OCI-M1 (cell line): ENCODE data around the gene FKBP5.
A peak's percentile ranks its signal among the peaks of the same experiment; 100 is the strongest.
"Not testable (repeated sequence)": the region's sequence is repeated elsewhere in the genome, so short reads cannot be mapped to it uniquely, and the experiment has no call there.

Experiments used
- DNase-seq: peaks from one replicate; lab custom pipeline; 2025; lab: John Stamatoyannopoulos, UW

FKBP5 gene

DNA sequence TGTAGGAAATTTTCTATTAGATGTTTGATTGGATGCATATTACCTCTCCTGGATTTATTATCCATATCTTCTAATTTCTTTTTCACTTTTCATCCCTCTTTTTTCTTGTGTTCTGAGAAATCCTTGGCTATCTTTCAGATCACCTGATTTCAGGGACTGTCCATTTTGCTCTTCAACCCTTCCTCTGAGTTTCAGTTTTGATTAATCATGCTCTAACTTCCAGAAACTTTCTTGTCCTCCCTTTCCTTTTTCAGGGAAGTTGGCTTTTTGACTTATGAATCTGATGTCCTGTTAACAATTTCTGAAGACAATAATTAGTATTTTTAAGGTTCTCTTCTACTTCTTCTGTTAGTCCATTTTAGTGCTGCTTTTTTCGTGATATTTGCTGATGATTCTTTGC lies 79.1 kb downstream of the FKBP5 start:
- no peak for DNase-seq

DNA sequence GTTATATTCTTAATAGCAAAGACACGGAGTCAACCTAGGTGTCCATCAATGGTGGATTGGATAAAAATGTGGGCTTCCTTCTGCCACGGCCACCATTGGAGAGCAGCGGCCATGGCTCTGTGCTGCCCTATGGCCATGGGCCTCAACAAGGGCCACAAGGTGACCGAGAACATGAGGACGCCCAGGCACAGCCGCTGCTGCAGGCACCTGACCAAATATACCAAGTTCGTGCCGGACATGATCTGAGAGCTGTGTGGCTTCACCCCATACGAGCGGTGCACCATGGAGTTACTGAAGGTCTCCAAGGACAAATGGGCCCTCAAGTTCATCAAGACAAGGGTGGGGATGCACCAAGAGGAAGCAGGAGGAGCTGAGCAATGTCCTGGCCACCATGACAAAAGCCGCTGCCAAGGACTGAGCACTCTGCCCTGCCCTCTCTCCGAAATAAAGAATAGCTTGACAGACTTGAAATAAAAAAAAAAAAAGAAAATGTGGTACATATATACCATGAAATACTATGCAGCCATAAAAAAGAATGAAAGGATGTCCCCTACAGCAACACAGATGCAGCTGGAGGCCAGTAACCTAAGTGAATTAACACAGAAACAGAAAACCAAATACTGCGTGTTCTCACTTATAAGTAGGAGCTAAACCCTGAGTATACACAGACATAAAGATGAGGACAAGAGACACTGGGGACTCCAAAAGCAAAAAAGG lies 81.0 kb downstream of the FKBP5 start:
- DNase-seq: no peak

DNA sequence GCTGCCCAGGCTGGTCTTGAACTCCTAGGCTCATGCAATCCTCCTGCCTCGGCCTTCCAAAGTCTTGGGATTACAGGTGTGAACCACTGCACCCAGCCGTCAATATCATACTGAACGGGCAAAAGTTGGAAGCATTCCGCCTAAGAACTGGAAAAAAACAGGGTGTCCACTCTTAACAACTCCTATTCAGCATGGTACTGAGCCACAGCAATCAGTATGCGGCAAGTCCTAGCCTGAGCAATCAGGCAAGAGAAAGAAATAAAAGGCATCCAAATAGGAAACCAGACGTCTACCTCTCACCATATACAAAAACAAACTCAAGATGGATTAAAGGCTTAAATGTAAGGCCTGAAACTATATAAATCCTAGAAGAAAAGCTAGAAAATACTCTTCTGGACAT lies 83.1 kb downstream of the FKBP5 start:
- no peak for DNase-seq

DNA sequence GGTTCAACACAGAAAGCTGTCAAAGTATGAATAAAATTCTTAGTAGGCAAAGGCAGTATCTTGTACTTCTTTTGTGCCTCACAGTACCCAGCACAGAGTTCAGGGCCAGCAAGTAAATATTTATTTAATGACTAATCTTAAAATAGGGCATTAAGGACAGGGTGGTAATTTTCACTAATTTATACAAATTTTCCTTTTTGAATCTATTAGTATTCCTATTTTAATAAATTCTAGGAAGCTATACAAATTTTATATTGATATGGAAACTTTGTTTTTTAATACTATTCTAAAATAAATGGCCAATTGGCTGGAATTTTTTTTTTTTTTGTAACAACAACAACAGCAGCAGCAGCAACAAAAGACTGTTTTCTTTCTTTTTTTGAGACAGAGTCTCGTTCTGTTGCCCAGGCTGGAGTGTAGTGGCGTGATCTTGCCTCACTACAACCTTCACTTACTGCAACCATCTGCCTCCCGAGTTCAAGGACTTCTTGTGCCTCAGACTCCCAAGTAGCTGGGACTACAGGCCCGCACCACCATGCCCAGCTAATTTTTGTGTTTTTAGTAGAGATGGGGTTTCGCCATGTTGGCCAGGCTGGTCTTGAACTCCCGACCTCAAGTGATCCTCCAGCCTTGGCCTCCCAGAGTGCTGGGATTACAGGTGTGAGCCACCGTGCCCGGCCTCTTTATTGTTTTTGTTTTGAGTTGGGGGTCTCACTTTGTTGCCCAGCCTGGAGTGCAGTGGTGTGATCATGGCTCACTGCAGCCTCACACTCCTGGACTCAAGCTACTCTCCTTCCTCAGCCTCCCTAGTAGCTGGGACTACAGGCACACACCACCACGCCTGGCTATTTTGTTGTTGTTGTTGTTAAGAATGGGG lies 85.2 kb downstream of the FKBP5 start:
- no peak for DNase-seq

DNA sequence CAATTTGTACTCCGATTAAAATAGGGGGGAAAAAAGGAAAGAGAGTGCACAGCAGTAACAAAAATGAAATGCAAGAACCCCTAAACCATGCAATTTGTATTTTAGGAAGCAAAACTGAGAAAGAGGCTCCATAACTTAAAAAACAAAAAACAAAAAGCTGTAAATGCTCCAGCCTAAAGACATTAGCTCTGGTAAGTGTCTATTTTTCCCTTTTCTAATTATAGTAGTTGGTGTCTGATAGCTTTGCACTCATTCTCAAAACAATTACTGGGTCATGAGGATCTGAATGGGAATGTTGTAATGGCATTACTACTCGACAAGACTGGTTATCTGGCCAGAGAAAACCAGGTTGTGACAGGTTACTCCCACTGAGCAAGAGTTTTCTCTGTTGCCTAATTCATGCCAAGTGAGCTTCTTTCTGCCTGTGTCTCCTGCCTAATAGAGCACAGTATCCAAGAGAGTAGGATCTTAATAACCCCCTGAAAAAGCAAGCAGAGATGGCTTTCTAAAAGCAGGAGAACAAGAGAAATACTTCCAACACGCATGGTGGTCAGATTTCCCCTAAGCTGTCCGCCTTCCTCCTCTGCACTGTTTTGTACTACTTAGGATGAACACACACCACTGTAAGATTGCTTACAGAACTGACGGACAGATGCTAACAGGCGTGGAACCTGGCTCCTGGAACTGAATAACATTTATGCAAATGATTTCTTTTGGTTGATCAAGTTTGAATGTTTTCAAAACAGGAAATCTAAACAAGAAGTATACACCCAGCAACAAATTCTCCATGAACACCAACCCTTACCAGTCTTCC lies 86.4 kb downstream of the FKBP5 start:
- peak; percentile 33 for DNase-seq

DNA sequence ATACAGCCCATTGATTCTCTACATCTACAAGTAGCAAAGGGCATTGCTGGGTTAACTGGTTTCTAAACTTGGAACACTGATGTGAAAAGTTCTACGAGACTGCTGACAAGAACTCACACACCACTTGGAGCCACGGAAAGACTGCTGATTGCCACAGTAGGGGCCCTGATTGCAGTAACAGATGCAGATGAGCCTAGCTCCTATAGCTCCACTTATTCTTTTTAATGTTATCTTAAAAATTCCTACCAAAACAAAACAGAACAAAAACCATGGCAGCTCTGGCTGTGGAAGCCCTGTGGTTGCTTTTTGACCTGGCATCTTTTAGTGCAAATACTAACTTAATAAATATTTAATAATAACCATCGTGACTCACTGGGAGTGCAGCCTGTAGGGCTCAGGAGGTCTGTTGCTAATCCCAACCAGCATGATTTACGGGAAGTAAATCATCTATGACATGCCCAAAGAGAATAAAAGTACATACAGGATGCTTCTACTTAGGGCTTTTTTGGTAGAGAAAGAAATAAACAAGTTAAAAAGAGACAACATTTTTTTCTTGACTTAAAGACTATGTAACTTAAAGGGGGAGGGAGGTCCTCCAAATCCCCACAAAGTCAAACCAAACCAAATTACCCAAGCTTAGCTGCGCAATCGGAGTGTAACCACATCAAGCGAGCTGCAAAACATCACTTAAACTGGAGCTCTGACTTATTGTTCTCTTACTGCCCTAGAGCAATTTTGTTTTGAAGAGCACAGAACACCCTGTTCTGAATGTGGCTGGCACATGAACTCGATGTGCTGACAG lies 87.2 kb downstream of the FKBP5 start:
- no peak for DNase-seq

DNA sequence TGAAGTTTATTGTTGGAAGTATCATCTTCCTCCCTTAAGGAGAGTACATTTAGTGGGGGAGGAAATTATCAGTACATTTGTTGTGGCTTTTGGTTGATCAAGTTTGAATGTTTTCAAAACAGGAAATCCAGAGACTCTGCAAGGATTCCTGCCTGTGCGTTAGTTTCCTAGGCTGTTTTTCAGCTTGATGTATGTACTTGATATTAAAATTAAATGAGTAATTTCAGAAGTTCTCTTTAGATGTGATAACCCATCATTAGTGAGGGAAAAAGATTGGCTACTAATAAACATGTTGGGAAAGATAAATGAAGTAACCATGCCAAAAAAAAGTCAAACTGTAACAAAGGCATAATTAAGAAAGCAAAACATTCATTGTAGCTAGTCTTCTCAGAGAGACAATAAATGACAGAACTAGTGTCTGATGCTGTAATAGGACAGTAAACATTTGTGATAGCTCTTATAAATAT lies 88.0 kb downstream of the FKBP5 start:
- no peak for DNase-seq

DNA sequence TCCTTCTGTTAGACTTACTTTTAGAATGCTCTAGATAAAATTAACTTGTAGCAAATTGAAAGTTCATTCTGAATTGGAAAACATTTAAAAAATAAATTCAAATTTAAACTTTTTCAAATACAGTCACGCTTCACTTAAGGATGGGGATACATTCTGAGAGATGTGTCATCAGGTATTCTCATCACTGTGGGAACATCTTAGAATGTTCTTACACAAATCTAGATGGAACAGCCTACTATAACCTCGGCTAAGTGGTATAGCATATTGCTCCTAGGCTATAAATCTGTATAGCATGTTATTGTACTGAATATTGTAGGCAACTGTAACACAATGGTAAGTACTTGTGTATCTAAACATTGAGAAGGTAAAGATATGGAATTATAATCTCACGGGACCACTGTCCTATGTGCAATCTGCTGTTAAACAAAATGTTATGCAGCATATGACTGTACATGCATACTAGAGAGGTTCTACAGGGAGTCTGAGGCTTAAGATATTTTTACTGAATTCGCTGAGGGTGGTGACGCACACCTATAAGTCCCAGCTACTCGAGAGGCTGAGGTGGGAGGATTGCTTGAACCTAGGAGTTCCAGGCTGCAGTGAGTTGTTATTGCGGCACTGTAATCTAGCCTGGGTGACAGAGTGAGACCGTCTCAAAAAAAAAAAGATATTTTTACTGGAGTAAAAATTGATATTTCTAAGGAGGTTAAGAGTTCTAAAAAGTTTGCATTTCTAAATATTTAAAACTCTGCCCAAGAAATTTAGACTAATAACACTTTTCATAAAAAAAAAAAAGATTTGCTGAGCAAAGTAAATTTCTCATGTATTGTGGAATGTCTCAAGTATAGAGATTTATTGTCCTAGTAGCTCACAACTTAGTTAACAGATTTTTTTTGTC lies 88.7 kb downstream of the FKBP5 start:
- no peak for DNase-seq

DNA sequence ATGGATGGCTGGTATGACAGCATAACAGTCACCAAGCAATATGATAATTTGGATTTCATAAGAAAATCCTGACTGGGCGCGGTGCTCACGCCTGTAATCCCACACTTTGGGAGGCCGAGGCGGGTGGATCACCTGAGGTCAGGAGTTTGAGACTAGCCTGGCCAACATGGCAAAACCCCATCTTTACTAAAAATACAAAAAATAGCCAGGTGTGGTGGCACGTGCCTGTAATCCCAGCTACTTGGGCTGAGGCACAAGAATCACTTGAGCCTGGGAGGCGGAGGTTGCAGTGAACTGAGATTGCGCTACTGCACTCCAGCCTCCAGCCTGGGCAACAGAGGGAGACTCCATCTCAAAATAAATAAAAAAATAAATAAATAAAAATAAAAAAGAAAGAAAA lies 90.1 kb downstream of the FKBP5 start:
- not testable (repeated sequence) for DNase-seq

DNA sequence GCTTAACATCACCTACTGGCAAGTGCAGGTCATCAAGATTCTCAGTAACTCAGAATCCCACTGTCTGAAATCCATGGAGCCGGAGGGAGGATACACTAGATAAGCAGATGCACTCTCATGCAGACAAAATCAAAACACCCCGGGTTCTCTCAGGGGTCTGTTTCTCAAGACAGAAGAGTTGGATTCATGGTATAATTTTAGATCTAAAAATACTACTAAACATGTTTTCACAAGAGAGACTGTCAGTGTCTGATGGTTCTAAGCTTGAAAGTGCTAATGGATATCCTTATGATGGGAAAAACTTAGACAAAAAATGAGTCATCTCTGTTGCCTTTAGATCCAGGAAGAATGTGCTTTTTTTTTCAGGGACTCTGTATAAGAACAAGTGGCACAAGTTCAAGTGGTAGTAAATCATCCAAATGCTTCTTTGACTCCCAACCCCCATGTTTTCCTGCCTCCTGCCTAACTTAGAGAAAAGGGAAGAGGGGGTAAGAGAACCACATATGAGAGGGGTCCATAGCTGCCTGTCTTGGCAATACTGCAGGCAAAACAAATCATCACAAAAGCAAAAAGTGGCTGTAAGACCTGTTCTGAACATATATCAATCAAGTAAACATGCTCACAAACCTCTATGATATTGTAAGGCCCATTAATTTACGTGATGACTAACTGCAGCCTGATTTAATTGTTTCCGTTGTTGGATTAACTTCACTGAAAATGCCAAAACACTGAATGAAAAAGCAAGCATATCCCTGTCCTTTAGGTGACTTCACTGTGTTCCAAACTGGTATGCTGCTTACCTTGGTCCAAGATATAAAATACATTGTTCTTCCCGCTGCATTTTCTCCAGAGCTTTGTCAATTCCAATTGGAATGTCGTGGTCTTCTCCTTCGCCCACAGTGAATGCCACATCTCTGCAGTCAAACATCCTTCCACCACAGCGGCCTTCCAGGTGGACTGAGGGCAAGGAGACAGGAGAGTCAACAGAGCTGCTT lies 92.0 kb downstream of the FKBP5 start:
- no peak for DNase-seq

DNA sequence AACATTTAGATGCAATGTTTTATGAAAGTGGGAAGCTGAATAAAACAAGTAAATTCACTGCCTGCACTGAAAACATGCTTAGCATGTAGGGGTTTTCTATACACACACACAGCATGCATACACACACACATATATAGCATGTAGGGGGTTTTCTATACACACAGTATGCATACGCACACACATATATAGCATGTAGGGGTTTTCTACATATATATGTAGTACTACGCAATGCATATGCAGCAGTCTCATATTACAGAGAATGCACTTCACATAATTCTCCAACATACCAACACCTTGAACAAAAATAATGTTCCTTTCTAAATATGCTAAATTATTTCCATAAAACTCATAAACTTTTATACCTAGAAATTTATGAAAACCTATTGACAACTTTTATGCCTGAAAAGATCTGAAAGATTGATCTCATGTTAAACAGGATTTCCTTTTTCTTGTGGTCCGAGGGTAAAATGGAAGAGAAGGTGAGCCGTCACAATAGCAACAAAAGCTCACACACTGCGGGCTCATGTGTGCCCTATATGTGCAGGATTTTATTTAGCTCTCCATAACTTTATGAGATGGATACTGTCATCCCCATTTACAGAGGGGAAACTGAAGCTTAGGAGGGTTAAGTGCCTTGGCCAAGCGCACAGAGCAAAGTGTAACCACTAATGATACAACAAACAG lies 94.1 kb downstream of the FKBP5 start:
- no peak for DNase-seq

DNA sequence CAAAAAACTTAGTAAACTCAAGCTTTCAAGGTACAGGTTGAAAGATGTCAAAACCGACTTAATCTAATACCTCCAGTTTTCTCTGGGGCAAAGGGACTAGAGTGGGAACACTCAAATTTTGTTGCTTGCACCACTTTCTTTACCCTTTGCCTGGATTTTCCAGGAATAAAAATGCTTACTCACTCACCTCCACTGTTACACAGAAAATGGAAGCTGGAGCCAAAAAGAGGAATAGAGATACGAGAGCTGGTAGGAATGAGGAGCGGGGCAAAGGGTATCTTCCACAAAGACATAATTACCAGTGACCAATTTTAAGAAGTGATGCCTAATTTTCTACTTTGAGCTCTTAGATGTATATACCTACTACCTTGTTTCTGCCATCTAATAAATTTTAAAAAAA lies 96.5 kb downstream of the FKBP5 start:
- no peak for DNase-seq

DNA sequence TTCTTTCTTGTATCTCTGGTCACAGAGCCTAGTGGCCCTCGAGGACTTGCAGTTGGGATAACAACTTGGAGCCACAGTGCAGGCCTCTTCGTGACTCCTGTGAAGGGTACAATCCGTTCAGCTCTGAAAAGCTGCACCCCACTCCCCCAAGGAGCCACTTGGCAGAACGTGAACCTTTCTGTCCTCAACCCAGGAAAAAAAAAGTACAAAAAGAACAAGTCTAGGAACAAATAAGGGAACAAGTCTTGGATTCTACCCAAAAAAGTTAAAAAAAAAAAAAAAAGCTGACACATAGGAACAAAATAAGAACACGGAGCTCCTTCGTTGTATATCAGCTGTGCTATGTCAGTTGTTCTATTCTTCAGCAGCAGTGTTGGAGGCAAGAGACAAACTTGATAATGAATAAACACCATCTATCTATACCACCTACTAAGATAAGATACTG lies 98.1 kb downstream of the FKBP5 start:
- DNase-seq: no peak

DNA sequence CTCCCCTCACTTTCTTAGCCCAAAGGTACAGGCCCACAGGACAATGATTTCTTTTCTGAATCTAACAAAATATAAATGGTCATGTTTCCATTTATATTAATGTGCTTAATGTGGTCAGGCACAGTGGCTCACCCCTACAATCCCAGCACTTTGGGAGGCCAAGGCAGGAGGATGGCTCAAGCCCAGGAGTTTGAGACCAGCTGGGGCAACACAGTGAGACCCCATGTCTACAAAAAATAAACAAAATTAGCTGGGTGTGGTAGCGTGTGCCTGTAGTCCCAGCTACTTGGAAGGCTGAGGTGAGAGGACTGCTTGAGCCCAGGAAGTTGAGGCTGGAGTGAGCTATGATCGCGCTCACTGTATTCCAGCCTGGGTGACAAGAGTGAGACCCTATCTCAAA lies 98.8 kb downstream of the FKBP5 start:
- no peak for DNase-seq

DNA sequence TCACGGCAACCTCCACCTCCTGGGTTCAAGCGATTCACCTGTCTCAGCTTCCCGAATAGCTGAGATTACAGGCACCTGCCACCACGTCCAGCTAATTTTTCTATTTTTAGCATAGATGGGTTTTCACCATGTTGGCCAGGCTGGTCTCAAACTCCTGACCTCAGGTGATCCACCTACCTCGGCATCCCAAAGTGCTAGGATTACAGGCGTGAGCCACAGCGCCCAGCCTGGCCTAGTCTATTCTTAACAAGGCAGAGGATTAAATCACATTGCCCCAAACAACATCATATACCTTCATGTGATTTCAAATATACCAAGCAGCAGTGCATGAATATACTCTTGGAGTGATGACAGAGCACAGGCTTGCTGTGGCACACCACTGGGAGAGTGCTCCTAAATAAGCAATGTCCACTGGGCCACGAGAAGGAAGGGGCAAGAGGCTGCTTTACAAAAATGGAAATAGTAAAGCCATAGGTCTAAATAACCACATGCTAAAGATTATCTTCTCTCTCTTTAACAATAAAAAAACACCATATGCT lies 99.4 kb downstream of the FKBP5 start:
- DNase-seq: no peak

DNA sequence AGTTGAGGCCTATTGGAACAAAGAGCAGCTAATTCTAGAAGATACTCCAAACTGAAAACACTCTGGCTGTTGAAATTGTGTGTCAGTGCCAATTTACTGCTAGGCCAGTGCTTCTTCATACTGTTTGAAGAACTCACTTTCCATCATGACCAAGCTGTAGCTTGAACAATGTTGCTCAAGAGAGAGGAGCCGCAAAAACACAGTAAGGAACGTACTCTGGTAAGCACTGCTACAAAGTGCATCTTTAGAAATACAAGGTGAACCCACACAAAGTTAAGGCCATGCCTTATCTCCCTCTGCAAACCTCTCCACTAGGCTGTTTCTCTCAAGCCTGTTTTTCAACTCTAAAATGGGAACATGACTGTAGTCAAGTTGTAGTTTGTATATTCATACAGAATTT lies 101.5 kb downstream of the FKBP5 start:
- DNase-seq: no peak

DNA sequence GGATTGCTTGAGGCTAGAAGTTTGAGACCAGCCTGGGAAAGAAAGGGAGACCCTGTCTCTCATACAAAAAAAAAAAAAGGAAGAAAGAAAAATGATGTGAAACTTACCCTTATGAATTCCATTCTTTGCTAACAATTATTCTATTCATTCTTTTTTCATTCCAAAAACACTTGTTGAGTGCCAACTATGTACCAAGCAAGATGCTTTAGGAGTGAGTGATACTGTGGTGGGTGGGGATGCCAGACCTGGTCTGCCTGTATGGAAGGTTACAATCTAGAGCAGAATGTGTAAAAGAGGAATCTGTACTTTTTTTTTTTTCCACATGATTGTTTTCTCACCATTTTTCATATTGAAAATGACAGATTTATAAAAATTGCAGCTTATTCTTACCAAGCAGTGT lies 102.2 kb downstream of the FKBP5 start:
- DNase-seq: no peak

DNA sequence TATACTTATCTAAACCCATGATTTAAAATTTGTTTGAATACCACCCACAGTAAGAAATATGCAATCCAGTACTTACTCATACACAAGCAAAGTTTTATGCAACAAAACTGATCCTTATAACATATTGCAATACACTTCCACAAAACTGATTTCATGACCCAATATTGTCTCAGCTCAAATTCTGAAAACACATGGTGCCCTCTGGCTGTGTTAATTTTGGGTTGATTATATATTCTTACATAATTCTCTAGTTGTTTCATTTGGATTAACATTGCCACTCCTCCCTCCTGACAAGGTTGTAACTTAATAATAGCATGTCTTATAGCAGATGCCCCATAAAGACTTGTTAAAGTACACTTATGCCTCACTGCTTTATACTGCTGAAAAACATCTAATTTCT lies 103.1 kb downstream of the FKBP5 start:
- no peak for DNase-seq
